OCI-LY1 (cell line): Measurements from ENCODE around the gene ANO6.
"Not testable (repeated sequence)": the region's sequence is repeated elsewhere in the genome, so short reads cannot be mapped to it uniquely, and the experiment has no call there.

Experiments
- H2AFZ ChIP-seq: fragments of 200-600 bp; sonication (generic), shearing (Covaris generic); 2 replicates; pipeline ENCODE4 v1.6.0; 2014; ENCODE audit warnings: antibody characterized with exemption, mild to moderate bottlenecking, low read length
- H3F3A ChIP-seq: fragments of 200-600 bp; sonication (generic), shearing (Covaris generic); 2 replicates; pipeline ENCODE4 v1.6.0; 2014; ENCODE audit warnings: mild to moderate bottlenecking, antibody characterized with exemption, low read length, moderate library complexity; ENCODE audit not compliant: insufficient read depth
- H3K27ac ChIP-seq: fragments of 200-600 bp; sonication (generic); 2 replicates; pipeline ENCODE4 v1.5.1; 2014; ENCODE audit warnings: low read length, mixed run types, mild to moderate bottlenecking, low read depth; ENCODE audit not compliant: poor library complexity, severe bottlenecking
- H3K27me3 ChIP-seq: fragments of 200-600 bp; sonication (generic); 2 replicates; pipeline ENCODE4 v1.6.0; 2014; ENCODE audit warnings: antibody characterized with exemption, mild to moderate bottlenecking, low read length, moderate library complexity; ENCODE audit not compliant: insufficient read depth
- H3K36me3 ChIP-seq: fragments of 200-600 bp; sonication (generic); 2 replicates; pipeline ENCODE4 v1.6.1; 2014; ENCODE audit warnings: mild to moderate bottlenecking, antibody characterized with exemption, low read length, moderate library complexity, mixed read lengths; ENCODE audit not compliant: insufficient read depth
- H3K4me1 ChIP-seq: fragments of 200-600 bp; sonication (generic); 2 replicates; pipeline ENCODE4 v1.5.1; 2014; ENCODE audit warnings: mild to moderate bottlenecking, low read length, moderate library complexity; ENCODE audit not compliant: insufficient read depth, severe bottlenecking
- H3K4me2 ChIP-seq: fragments of 200-600 bp; sonication (generic), shearing (Covaris generic); 2 replicates; pipeline ENCODE4 v1.6.1; 2014; ENCODE audit warnings: low read length
- H3K4me3 ChIP-seq: fragments of 200-600 bp; sonication (generic); 2 replicates; pipeline ENCODE4 v1.5.1; 2014; ENCODE audit warnings: low read length, low read depth, mild to moderate bottlenecking, mixed read lengths; ENCODE audit not compliant: poor library complexity, severe bottlenecking
- H3K79me2 ChIP-seq: fragments of 200-600 bp; shearing (Covaris generic); 2 replicates; pipeline ENCODE4 v1.6.1; 2016; ENCODE audit warnings: mixed run types, low read length, mixed read lengths; ENCODE audit not compliant: insufficient read depth
- H3K9ac ChIP-seq: fragments of 200-600 bp; sonication (generic), shearing (Covaris generic); 2 replicates; pipeline ENCODE4 v1.6.1; 2014; ENCODE audit warnings: mild to moderate bottlenecking, low read length, mixed read lengths
- H3K9me2 ChIP-seq: fragments of 200-600 bp; sonication (generic), shearing (Covaris generic); 2 replicates; pipeline ENCODE4 v1.6.1; 2014; ENCODE audit warnings: low read depth, mild to moderate bottlenecking, low read length, mixed read lengths
- H3K9me3 ChIP-seq: fragments of 200-600 bp; shearing (Covaris generic); 2 replicates; pipeline ENCODE4 v1.6.1; 2014; ENCODE audit warnings: low read length, mixed read lengths
- H4K20me1 ChIP-seq: fragments of 200-600 bp; sonication (generic), shearing (Covaris generic); 2 replicates; pipeline ENCODE4 v1.6.0; 2016; ENCODE audit warnings: mild to moderate bottlenecking, low read length; ENCODE audit not compliant: insufficient read depth
- EZH2 ChIP-seq: fragments of 200-600 bp; sonication (generic), shearing (Covaris generic); IDR thresholded peaks from 2 replicates; pipeline ENCODE4 v1.8.0; 2017; ENCODE audit warnings: borderline replicate concordance, mixed run types, mild to moderate bottlenecking, antibody characterized with exemption, low read length, moderate library complexity, mixed read lengths
- TF ChIP-seq, protein P1 (sequence below): fragments of 200-600 bp; sonication (generic), shearing (Covaris generic); IDR thresholded peaks from 2 replicates; pipeline ENCODE4 v1.5.1; 2017; ENCODE audit warnings: mild to moderate bottlenecking, antibody characterized with exemption, low read length, moderate library complexity, mixed read lengths

Gene ANO6

DNA sequence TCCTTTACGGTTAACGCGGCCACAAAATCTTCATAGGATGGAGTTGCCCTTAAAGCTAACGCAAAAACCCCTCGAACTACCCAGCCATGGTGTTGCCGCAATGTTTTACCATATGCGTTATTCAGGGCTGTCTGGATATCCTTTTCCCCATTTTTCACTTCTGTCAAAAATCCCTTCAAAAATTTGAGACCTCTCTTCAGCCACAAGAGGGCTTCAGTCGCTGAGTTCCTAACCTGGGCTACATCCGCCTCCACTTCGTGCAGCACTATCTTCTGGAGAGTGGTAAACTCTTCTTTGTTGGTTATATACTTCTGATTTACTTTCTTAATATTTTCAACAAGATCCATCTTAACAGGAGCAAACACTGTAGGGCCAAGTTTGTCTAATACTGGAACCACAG lies 42.6 kb upstream of the ANO6 start:
- not testable (repeated sequence) for H3K27me3 ChIP-seq, H3K9ac ChIP-seq, H3K36me3 ChIP-seq, H4K20me1 ChIP-seq, H2AFZ ChIP-seq, H3K79me2 ChIP-seq, H3K9me3 ChIP-seq, H3F3A ChIP-seq, H3K4me2 ChIP-seq, H3K4me3 ChIP-seq, H3K4me1 ChIP-seq, H3K27ac ChIP-seq, H3K9me2 ChIP-seq
- TF ChIP-seq, protein P1, sequence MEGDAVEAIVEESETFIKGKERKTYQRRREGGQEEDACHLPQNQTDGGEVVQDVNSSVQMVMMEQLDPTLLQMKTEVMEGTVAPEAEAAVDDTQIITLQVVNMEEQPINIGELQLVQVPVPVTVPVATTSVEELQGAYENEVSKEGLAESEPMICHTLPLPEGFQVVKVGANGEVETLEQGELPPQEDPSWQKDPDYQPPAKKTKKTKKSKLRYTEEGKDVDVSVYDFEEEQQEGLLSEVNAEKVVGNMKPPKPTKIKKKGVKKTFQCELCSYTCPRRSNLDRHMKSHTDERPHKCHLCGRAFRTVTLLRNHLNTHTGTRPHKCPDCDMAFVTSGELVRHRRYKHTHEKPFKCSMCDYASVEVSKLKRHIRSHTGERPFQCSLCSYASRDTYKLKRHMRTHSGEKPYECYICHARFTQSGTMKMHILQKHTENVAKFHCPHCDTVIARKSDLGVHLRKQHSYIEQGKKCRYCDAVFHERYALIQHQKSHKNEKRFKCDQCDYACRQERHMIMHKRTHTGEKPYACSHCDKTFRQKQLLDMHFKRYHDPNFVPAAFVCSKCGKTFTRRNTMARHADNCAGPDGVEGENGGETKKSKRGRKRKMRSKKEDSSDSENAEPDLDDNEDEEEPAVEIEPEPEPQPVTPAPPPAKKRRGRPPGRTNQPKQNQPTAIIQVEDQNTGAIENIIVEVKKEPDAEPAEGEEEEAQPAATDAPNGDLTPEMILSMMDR = peak; percentile 16; the same call in 1 of the 2 replicates

DNA sequence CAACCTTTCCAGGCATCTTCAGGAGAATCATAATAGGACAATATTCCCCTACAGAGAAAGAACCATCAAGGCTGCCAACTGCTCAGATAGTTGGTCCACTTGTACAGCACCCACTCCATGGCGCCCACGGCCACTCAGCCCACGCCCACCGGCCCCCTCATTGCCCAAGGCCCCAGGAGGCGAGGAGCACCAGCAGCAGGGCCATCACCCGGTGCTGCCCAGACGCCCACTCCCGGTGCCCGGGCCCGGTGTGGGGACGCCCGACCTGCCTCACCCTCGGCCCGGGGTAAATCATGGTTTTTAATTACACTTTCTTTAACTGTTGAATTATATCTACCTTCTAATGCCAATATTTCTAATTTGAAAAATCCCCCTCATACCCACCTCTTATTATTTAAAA lies 41.3 kb upstream of the ANO6 start:
- Histone ChIP-seq H3F3A (no peaks in the 10 kb centered on the region; the same call in 1 of the 2 replicates), H3K4me3 (no peak overlapping the region), H4K20me1 (no peaks in the 10 kb centered on the region), H3K9me2 (no peaks in the 10 kb centered on the region), H3K27me3 (no peaks in the 10 kb centered on the region), H3K27ac (no peak overlapping the region), H3K9ac (no peak overlapping the region), H3K9me3 (peaks cover 11% of the 10 kb centered on the region; the same call in 1 of the 2 replicates), H3K36me3 (no peaks in the 10 kb centered on the region), H3K4me1 (no peaks in the 10 kb centered on the region), H2AFZ (no peak overlapping the region), H3K79me2 (no peaks in the 10 kb centered on the region), H3K4me2 (no peak overlapping the region)
- TF ChIP-seq, protein P1 = no peak
- no peak for TF ChIP-seq EZH2

DNA sequence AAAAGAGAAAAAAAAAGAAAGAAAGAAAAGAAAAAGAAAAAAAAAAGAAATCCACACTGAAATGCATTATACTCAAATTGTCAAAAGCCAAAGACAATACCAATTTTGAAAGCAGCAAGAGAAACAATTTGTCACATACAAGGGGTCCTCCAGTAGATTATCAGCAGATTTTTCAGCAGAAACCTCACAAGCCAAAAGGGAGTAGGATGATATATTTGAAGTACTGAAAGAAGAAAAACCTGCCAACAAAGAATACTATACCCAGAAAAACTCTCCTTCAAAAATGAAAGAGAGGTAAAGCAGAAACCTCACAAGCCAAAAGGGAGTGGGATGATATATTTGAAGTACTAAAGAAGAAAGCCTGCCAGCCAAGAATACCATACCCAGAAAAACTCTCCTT lies 37.1 kb upstream of the ANO6 start:
- no peaks in the 10 kb centered on the region for H3K4me1 ChIP-seq
- no peaks in the 10 kb centered on the region for H3F3A ChIP-seq
- TF ChIP-seq, protein P1 = no peak
- no peaks in the 10 kb centered on the region for H4K20me1 ChIP-seq
- H3K9me2 ChIP-seq = no peaks in the 10 kb centered on the region
- no peak overlapping the region for H3K4me2 ChIP-seq
- peaks cover 11% of the 10 kb centered on the region; the same call in 1 of the 2 replicates for H3K9me3 ChIP-seq
- no peak overlapping the region for H3K9ac ChIP-seq
- H3K27me3 ChIP-seq = no peaks in the 10 kb centered on the region
- H3K4me3 ChIP-seq = no peak overlapping the region
- H3K36me3 ChIP-seq = no peaks in the 10 kb centered on the region
- no peaks in the 10 kb centered on the region for H3K79me2 ChIP-seq
- H3K27ac ChIP-seq = no peak overlapping the region
- no peak overlapping the region for H2AFZ ChIP-seq
